OCI-LY1 (cell line): Measurements from ENCODE around the gene SCIMP.

Experiments
- H2AFZ ChIP-seq: fragments of 200-600 bp; sonication (generic), shearing (Covaris generic); 2 replicates; pipeline ENCODE4 v1.6.0; 2014; ENCODE audit warnings: antibody characterized with exemption, mild to moderate bottlenecking, low read length
- H3F3A ChIP-seq: fragments of 200-600 bp; sonication (generic), shearing (Covaris generic); 2 replicates; pipeline ENCODE4 v1.6.0; 2014; ENCODE audit warnings: mild to moderate bottlenecking, antibody characterized with exemption, low read length, moderate library complexity; ENCODE audit not compliant: insufficient read depth
- H3K27ac ChIP-seq: fragments of 200-600 bp; sonication (generic); 2 replicates; pipeline ENCODE4 v1.5.1; 2014; ENCODE audit warnings: low read length, mixed run types, mild to moderate bottlenecking, low read depth; ENCODE audit not compliant: poor library complexity, severe bottlenecking
- H3K27me3 ChIP-seq: fragments of 200-600 bp; sonication (generic); 2 replicates; pipeline ENCODE4 v1.6.0; 2014; ENCODE audit warnings: antibody characterized with exemption, mild to moderate bottlenecking, low read length, moderate library complexity; ENCODE audit not compliant: insufficient read depth
- H3K36me3 ChIP-seq: fragments of 200-600 bp; sonication (generic); 2 replicates; pipeline ENCODE4 v1.6.1; 2014; ENCODE audit warnings: mild to moderate bottlenecking, antibody characterized with exemption, low read length, moderate library complexity, mixed read lengths; ENCODE audit not compliant: insufficient read depth
- H3K4me1 ChIP-seq: fragments of 200-600 bp; sonication (generic); 2 replicates; pipeline ENCODE4 v1.5.1; 2014; ENCODE audit warnings: mild to moderate bottlenecking, low read length, moderate library complexity; ENCODE audit not compliant: insufficient read depth, severe bottlenecking
- H3K4me2 ChIP-seq: fragments of 200-600 bp; sonication (generic), shearing (Covaris generic); 2 replicates; pipeline ENCODE4 v1.6.1; 2014; ENCODE audit warnings: low read length
- H3K4me3 ChIP-seq: fragments of 200-600 bp; sonication (generic); 2 replicates; pipeline ENCODE4 v1.5.1; 2014; ENCODE audit warnings: low read length, low read depth, mild to moderate bottlenecking, mixed read lengths; ENCODE audit not compliant: poor library complexity, severe bottlenecking
- H3K79me2 ChIP-seq: fragments of 200-600 bp; shearing (Covaris generic); 2 replicates; pipeline ENCODE4 v1.6.1; 2016; ENCODE audit warnings: mixed run types, low read length, mixed read lengths; ENCODE audit not compliant: insufficient read depth
- H3K9ac ChIP-seq: fragments of 200-600 bp; sonication (generic), shearing (Covaris generic); 2 replicates; pipeline ENCODE4 v1.6.1; 2014; ENCODE audit warnings: mild to moderate bottlenecking, low read length, mixed read lengths
- H3K9me2 ChIP-seq: fragments of 200-600 bp; sonication (generic), shearing (Covaris generic); 2 replicates; pipeline ENCODE4 v1.6.1; 2014; ENCODE audit warnings: low read depth, mild to moderate bottlenecking, low read length, mixed read lengths
- H3K9me3 ChIP-seq: fragments of 200-600 bp; shearing (Covaris generic); 2 replicates; pipeline ENCODE4 v1.6.1; 2014; ENCODE audit warnings: low read length, mixed read lengths
- H4K20me1 ChIP-seq: fragments of 200-600 bp; sonication (generic), shearing (Covaris generic); 2 replicates; pipeline ENCODE4 v1.6.0; 2016; ENCODE audit warnings: mild to moderate bottlenecking, low read length; ENCODE audit not compliant: insufficient read depth
- CTCF ChIP-seq: fragments of 200-600 bp; sonication (generic), shearing (Covaris generic); IDR thresholded peaks from 2 replicates; pipeline ENCODE4 v1.5.1; 2017; ENCODE audit warnings: mild to moderate bottlenecking, antibody characterized with exemption, low read length, moderate library complexity, mixed read lengths
- EZH2 ChIP-seq: fragments of 200-600 bp; sonication (generic), shearing (Covaris generic); IDR thresholded peaks from 2 replicates; pipeline ENCODE4 v1.8.0; 2017; ENCODE audit warnings: borderline replicate concordance, mixed run types, mild to moderate bottlenecking, antibody characterized with exemption, low read length, moderate library complexity, mixed read lengths

SCIMP gene

GRCh38 chr17:5203908-5204294 is 30.8 kb downstream of the SCIMP start:
- Histone ChIP-seq H3K4me2 (no peak overlapping the region), H3K27me3 (no peaks in the 10 kb centered on the region), H3K27ac (no peak overlapping the region), H3F3A (no peaks in the 10 kb centered on the region), H3K9me3 (no peaks in the 10 kb centered on the region), H3K79me2 (no peaks in the 10 kb centered on the region), H4K20me1 (no peaks in the 10 kb centered on the region), H2AFZ (no peak overlapping the region), H3K9ac (no peak overlapping the region), H3K36me3 (no peaks in the 10 kb centered on the region), H3K9me2 (no peaks in the 10 kb centered on the region), H3K4me1 (peaks cover 8% of the 10 kb centered on the region), H3K4me3 (no peak overlapping the region)
- TF ChIP-seq EZH2 (no peak), CTCF (no peak)

- Histone ChIP-seq H3K27me3 (no peaks in the 10 kb centered on the region), H3K79me2 (no peaks in the 10 kb centered on the region), H4K20me1 (no peaks in the 10 kb centered on the region), H3K9me3 (no peaks in the 10 kb centered on the region), H3K4me1 (peaks cover 13% of the 10 kb centered on the region), H2AFZ (no peak overlapping the region), H3K27ac (no peak overlapping the region), H3K4me3 (no peak overlapping the region), H3K9me2 (no peaks in the 10 kb centered on the region), H3K9ac (no peak overlapping the region), H3F3A (no peaks in the 10 kb centered on the region), H3K36me3 (no peaks in the 10 kb centered on the region), H3K4me2 (no peak overlapping the region)
- TF ChIP-seq EZH2 (no peak), CTCF (no peak)
These were observed 31.3 kb downstream of the SCIMP start for GRCh38 chr17:5203178-5203907.

GRCh38 chr17:5201011-5201410 is 33.6 kb downstream of the SCIMP start:
- Histone ChIP-seq H3F3A (no peaks in the 10 kb centered on the region), H3K27ac (no peak overlapping the region), H3K79me2 (no peaks in the 10 kb centered on the region), H3K36me3 (no peaks in the 10 kb centered on the region), H3K9me2 (no peaks in the 10 kb centered on the region), H3K9ac (no peak overlapping the region), H3K27me3 (no peaks in the 10 kb centered on the region), H2AFZ (no peak overlapping the region), H4K20me1 (no peaks in the 10 kb centered on the region), H3K4me3 (no peak overlapping the region), H3K4me2 (no peak overlapping the region), H3K4me1 (peaks cover 18% of the 10 kb centered on the region), H3K9me3 (no peaks in the 10 kb centered on the region)
- TF ChIP-seq EZH2, result no peak
- no peak for TF ChIP-seq CTCF
